Mammary epithelial cell (primary cell): Measurements from ENCODE around the gene XAGE1B.
"Not testable (repeated sequence)": the region's sequence is repeated elsewhere in the genome, so short reads cannot be mapped to it uniquely, and the experiment has no call there.

Source experiments
- CTCF ChIP-seq, 2 donors: IDR thresholded peaks in 1 of 2; conservative IDR thresholded peaks in 1 of 2; 2 replicates each; pipeline ENCODE4 v1.5.1; 2011 to 2012; ENCODE audit warnings: inconsistent platforms in 2 of 2, low read length in 2 of 2, mild to moderate bottlenecking in 2 of 2, control low read depth in 1 of 2, low read depth in 1 of 2; ENCODE audit not compliant: insufficient read depth in 1 of 2; ENCODE audit errors: extremely low read depth in 1 of 2
- EZH2 ChIP-seq: IDR thresholded peaks from 2 replicates; pipeline ENCODE4 v1.6.1; 2012; ENCODE audit warnings: low read length, inconsistent platforms, borderline replicate concordance

- not testable (repeated sequence) for TF ChIP-seq CTCF (conservative IDR thresholded peaks at IDR 0.05 in 1 of 2, IDR thresholded peaks at IDR 0.05 in 1 of 2; ENCODE audit: extremely low read depth in 1 of 2, insufficient read depth in 1 of 2, low read depth in 1 of 2, low read length in 2 of 2); EZH2
These were observed 15.5 kb downstream of the XAGE1B start for GRCh38 chrX:52501362-52501761.
